NCI-H2171 treated with DMSO at 0.1 percent for 48 hours (cell line): ENCODE data around the gene SPON1.
"Not testable (repeated sequence)": the region's sequence is repeated elsewhere in the genome, so short reads cannot be mapped to it uniquely, and the experiment has no call there.

Experiments
- DNase-seq: peaks from one replicate; lab custom pipeline; 2025; lab: John Stamatoyannopoulos, UW

SPON1 gene

DNA sequence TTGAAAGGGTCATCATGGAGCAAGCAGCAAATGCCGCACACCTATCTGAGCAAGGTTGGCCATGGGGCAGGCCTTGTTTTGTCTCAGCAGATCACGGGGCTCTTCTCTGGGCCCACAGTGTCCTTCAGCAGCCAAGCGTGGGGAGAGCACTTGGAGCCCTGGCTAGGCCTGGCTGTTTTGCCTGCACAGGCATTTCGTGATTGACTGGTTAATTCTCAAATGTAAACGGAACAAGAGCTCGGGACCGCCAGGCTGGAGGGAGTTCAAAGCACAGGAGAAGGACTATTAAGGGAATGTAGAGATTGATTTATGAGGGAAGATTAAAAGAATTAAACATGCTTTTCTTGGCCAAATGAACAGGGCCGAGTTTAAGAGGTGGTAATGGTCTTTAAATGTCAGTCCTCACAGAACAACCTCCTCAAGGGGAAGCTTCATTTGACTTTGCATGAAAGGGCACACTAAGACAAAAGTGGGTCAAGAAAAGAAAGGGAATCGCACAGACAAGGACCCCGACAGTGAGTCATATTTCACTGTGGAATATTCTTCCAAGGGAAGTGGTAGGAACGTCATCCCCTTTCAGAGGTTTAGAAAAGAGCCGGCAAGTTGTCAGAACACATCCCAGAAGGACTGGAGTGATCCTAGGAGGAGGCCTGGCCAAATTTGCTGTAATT lies 20.7 kb downstream of the SPON1 start:
- no peak for DNase-seq

DNA sequence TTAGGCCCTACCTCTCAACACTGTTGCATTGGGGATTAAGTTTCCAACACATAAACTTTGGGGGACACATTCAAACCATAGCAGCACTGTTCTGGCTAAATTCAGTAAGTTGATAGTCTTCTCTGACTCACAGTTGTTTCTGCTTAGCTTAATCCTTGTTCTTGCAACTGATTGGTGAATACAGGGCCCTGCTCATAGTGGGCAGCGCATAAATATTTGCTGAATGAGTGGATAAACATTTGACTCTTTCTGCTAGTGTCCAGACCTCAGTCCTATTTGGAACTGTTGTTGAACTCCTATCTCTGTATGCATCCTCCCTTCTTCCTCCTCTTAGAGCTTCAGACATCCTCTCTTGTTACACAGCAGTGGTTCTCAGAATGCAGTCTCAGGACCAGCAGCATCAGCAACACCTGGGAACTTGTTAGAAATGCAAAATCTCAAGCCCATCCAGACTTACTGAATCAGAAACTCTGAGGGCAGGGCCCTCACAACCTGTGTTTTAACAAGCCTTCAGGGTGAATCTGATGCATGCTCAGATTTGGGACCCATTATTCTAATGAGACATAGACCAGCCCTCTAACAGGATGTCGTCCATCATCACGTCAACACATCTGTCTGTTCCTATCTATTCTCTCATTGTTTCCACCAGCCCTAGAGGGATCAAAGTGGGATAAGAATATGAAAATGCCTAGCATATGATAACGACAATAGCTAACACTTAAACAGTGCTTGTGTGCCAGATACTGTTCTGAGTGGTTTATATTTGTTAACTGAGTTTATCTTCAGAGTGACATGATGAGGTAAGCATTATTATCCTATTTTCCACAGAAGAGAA lies 22.3 kb downstream of the SPON1 start:
- DNase-seq = no peak

DNA sequence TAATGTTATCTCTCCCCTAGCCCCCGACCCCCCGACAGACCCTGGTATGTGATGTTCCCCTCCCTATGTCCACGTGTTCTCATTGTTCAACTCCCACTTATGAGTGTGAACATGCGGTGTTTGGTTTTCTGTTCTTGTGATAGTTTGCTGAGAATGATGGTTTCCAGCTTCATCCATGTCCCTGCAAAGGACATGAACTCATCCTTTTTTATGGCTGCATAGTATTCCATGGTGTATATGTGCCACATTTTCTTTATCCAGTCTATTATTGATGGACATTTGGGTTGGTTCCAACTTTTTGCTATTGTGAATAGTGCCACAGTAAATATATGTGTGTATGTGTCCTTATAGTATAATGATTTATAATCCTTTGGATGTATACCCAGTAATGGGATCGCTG lies 24.2 kb downstream of the SPON1 start:
- DNase-seq = not testable (repeated sequence)

DNA sequence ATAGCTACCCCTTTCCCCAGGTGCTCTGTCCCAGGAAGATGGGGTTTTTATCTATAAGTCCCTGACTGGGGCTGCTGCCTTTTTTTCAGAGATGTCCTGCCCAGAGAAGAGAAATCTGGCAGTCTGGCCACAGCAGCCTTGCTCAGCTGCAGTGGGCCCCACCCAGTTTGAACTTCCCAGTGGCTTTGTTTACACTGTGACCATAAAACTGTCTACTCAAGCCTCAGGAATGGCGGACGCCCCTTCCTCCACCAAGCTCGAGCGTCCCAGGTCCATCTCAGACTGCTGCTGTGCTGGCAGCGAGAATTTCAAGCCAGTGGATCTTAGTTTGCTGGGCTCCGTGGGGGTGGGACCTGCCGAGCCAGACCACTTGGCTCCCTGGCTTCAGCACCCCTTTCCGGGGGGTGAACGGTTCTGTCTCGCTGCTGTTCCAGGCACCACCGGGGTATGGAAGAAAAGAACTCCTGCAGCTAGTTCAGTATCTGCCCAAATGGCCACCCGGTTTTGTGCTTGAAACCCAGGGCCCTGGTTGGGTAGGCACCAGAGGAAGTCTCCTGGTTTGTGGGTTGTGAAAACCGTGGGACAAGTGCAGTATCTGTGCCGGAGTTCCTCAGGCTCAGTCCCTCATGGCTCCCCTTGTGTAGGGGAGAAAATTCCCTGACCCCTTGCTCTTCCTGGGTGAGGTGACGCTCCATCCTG lies 29.8 kb downstream of the SPON1 start:
- DNase-seq = not testable (repeated sequence)

DNA sequence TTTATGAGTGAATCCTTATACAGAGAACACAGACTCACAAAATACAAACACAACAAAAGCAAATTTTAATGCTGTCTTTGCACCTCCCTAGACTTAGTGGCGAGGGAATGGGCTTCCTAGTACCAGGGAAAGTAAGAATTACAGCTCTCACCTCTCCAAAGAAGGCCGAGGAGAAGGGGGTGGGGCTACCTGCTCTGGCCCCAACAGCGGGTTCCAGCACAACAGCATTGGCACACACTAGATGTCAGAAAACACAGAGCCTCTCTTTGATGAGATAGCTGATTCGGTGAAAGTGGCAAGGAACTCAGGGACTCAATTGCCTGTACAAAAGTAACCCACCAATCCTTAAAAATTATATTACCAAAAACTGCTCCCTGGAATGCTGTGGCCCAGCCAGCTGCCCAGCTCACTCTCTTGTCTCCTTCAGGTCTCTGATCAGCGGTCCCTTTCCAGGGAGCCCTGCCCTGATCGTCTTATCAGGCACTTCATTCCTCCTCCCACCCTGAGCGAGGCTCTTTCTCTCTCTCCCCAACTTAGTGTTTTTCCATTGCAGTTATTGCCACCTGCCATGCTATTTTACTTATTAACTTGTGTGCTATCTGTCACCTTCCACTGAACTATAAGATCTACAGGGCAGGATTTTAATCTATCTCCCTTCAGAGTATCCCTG lies 30.7 kb downstream of the SPON1 start:
- DNase-seq = no peak

DNA sequence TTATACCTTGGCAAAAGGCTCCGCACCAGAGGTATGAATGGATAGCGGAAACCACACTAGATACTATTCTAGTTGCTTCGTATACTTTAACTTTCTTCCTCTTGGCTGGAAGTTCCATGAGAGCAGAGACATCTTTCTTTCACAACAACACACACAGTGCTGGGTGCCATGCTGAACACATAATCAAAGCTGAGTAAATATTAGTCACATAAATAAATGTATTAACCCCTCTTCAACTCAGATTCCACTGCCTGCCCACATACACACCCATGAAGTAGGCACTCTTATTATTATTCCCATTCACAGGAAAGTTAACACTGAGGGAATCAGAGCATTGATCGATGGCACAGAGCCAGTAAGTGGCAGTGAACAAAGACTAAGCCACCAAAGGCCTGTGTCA lies 35.4 kb downstream of the SPON1 start:
- no peak for DNase-seq

DNA sequence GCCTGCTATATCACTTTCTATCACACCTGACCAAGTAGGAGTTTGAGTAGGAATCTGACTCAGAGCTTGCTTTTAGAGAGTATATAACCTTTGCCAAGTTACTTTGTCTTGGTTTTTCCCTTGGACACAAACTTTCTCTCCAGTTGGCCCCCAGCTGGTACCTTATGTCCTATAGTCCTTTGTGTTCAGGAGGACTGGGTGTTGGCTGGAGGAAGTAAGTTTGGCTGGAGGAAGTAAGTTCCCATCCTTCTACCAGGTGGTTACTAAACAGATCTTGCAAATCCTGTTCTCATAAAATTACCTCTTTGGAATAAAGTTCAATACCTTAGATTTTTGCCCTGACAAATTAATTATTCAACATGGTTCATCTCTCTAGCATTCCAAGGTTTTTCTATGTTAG lies 37.2 kb downstream of the SPON1 start:
- DNase-seq = no peak

DNA sequence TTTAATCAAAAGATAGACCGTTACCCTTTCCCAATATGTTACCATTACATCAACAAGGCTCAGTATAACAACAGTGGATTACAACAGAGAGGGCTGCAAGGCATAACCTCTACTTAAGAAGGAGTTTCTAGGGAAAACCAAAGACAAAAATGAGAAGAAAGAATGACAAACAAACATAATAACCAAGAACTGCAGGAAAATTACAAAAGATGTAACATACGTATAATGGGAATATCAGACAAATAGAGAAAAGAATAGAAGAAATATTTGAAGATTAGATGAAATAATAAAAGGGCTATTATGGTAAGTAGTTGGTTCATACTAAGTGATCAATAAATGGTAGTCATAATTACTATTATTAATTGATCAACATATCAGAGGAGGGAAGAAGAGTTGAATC lies 39.1 kb downstream of the SPON1 start:
- DNase-seq = no peak

DNA sequence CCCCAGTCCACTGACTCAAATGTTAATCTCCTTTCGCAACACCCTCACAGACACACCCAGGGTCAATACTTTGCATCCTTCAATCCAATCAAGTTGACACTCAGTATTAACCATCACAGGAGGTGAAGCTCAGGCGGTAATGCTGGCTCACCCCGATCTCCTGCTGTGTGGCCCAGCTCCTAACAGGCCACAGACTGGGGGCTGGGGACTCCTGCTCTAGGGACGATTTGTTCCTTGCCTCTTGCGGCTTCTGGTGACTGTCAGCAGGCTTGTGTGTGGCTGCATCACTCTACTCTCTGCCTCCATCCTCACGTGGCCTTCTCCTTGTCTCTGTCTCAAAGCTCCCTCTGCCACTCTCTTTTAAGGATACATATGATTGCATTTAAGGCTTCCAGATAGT lies 45.0 kb downstream of the SPON1 start:
- no peak for DNase-seq

DNA sequence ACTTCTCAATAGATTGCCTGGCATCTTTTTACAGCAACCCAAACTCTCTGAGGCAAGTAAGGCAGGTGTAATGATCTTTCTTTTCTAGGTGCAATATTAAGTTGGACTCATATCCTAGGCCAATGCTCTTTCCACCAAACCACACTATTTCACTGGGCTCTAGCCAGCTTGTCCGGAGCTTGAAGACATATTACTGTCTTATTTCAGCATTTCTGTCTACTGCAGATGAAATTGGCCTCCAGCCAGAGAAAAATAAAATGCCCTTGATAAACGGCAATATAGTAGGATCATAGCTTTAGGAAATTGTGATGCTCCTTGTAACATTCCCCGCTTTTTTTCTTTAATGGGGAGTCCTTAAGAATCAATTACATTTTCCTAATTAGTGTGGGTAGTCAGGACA lies 48.1 kb downstream of the SPON1 start:
- no peak for DNase-seq

DNA sequence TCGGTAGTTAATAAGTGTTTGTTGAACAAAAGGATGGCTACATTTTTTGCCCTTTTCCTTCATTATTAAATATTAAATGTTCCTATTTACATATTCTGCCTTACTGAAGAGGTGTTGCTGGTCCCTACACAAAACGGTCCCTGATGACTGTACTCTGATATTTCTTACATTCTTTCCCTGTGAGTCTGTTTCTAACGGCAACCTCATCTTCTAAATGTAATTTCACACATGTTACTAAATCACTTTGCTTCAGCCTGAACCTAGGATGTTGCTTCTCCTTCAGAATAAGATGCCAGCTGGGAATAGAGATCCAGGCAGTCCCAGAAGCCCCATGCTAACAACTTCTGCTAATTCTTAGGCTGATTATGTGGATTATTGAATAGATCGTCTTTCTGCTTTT lies 50.3 kb downstream of the SPON1 start:
- no peak for DNase-seq

DNA sequence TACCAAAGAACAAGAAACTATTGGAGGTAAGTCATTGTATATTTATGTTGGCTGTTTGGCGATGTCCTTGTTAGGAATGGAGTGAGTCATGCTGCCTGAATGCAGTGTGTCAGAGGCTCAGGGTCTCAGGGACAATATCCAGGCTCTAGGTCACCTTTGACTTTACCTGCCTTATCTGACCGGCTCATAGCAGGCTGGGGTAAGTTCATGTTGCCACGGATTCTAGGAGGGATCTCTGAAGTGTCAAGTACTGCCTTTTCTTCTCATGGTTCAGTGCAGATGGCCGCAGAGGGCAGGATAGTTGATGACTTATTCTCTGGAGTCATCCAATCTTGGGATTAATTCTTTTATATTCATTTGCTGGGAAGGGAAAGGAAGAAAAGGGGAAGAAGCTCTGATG lies 53.2 kb downstream of the SPON1 start:
- DNase-seq = no peak

DNA sequence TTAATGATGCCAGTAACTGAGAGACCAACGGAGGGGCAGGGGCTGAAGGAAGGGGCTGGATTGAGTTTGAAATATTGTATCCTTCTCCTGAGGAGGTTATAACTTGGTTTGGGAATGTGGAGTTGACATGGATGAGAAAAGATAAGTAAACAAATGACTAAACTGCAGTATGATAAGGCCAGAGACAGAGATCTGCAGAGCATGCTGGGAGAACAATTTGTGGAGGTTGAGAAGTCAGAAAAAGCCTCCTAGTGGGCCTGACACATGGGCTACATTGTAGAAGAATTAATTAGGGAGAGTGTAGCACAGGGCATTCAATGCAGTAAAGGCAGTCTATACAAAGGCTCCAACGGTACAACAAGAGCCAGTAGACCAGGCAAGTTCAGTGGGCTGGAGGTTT lies 55.9 kb downstream of the SPON1 start:
- DNase-seq = no peak

DNA sequence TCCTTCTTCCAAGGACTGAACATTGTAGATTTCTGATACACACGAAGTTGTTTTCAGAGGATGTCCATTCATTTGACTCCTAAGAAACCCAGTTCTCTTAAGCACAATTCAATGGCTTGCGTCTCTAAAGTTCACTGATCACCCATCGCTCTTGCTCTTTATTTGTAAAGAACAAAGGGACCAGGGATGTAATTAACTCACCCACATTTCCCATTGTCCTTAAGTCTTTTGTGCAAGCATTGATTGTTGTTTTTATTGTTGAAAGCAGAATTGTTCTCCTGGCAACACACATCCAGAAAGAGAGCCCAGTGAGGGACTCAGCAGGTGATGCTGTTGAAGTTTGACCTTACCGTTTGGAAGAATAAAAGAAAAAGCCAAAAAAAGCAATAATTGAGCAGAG lies 59.2 kb downstream of the SPON1 start:
- DNase-seq = no peak

DNA sequence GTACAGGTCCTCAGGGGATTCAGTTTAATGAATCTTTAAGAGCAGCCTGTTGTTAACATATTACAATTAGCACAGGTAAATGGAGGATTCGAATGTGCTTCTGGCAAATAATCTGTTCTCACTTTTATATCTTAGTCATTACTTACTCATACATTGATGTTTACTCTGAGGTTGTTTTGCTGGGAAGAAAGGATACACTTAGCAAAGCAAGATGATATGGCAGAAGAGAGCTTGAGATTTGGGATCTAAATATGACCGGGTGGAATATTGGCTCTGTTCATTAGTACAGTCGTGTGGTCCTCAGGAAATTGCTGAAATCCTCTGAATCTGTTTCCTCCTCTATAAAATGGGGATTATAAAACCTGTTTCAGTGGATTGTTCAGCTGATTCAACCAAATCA lies 59.7 kb downstream of the SPON1 start:
- DNase-seq = no peak

DNA sequence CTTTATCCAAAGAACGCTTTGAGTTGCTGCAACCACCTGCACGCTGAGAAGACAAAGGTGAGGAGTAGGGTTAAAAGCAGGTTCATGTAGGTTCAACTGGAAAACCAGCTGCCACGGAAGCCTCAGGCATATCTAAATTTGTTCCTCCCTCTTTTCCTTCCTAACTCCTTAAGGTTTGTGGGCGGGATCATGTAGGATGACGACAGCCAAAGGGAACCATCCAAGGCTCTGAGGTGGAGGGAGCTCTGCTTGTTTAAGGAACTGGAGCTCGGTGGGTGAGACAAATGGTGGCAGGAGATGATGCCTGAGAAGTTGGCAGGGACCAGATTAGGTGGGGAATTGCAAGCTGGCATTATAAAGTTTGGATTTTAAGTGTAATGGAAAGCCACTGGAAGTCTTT lies 60.3 kb downstream of the SPON1 start:
- no peak for DNase-seq

DNA sequence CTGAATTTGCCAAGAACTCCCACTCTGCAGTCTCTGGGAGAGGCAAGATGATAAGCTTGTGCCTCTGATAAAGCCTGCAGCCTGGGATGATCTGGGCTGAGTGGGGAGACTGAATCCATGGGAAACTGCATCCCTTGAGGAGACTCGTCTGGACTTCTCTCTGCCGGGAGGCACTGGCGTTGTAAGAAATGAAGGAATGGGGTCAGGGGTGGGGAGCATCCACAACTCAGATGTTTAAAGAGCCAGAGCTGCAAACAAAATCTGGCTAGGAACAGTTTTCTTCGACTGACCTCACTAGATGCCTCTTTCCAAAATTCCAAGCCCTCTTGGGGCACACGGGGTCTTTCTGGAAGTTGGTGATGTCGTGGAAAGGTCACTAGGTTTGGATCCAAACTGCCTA lies 64.4 kb downstream of the SPON1 start:
- no peak for DNase-seq

DNA sequence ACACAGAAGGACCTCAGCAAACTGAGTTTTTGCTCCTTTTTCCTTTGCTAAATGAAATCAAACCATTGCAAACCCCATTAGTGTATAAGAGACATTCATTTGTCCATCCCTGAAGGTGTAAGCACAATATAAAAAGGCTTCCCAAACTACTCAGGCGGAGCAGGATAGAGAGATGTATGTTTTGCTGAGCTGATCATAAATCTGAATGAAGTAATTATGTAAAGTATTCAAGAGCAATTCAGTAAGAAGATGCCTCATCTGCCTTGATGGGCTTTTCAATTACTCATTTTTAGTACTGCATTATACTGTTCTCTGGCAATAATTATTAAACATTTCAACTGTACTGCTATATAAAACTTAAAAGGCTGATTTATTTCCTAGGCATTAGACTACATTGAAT lies 65.0 kb downstream of the SPON1 start:
- DNase-seq = no peak

DNA sequence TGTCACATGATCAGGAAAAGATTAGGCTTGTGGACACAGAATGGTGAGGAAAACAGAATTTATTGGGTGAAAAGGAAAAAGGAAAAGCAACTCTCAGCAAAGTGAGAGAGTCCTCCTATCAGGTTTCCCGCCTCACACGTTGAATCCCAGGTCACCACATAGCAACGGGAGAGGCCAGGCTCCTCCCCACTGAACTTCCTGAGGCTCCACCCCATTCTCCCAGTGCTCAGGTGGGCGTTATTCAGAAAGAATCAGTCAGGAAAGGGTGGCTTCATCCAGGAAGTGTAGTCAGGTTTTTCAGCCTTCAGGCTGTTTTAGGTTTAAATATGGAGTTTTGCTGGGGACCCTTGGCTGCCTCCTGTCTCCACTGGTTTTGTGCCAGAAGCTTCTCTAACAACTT lies 66.9 kb downstream of the SPON1 start:
- no peak for DNase-seq

DNA sequence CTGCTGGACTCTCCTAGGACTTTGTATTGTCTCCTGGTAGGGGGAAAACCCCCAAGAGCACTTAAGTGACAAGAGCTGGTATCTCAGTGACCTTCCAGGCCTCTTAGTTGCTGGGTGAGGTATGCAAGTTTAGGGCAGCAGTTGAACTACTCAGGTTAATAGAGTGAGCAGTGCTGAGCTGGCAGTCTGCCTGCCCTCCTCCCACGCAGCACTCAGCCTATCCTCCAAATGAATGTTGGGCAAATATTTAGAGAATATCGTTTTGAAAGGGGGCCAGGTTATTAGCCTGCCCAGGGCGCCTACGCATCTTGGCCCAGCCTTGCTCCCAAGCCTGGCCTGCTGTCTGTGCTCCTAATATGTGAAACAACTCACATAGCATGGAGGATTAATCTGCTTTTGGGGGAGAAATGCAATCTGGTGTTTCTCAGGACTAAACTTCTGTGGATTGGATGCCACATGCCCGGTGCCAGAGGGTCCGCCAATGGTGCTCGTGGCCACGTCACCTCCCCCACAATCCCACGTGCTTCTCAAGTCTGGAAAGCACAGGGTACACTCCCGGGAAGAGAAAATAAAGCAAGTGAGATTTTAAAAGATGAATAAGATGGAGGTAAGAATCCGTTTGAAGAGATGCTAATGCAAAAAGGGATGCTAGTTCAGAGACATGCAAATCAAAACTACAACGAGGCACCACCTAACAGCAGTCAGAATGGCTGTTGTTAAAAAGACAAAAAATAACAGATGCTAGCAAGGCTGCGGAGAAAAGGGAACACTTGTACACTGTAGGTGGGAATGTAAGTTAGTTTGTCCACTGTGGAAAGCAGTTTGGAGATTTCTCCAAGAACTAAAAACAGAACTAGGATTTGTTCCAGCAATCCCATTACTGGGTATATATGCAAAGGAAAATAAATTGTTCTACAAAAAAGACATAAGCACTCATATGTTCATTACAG lies 67.7 kb downstream of the SPON1 start:
- no peak for DNase-seq

DNA sequence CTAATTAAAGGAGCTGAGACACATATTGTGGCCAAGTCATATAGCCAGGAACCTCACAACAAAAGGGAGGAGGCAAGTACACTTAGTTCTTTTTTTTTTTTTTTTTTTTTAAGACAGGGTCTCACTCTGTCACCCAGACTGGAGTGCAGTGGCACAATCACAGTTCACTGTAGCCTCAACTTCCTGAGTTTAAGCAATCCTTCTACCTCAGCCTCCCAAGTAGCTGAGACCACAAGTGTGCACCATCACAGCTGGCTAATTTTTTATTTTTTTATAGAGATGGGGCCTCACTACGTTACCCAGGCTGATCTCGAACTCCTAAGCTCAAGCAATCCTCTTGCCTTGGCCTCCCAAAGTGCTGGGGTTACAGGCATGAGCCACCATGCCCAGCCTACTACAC lies 73.0 kb downstream of the SPON1 start:
- DNase-seq = not testable (repeated sequence)
